Caco-2 (cell line): ENCODE measurements around the gene TSR3. TPM values are rescaled to one million over a fixed set of nuclear protein-coding genes. Genes with fewer than 3 reads are reported as not detected.

Experiments used
- BruUV-seq: library from RNA; stranded (reverse); fragments of 400-500 nt; replicated peaks from 2 replicates; lab custom pipeline; 2021; lab: Mats Ljungman, UMichigan
- CTCF ChIA-PET: fragments of 300-600 bp; sonication (Branson Sonifier 250); formaldehyde crosslinking; loops from one replicate; lab custom pipeline; 2022; ENCODE audit warnings: antibody characterized with exemption; lab: Charles Lee
- POLR2A ChIA-PET: fragments of 300-600 bp; sonication (Branson Sonifier 250); formaldehyde crosslinking; loops from one replicate; lab custom pipeline; 2022; ENCODE audit warnings: antibody characterized with exemption; lab: Charles Lee
- DNase-seq, 2 experiments: peaks; one replicate each; pipeline versions ENCODE4 v3.0.0 to v3.0.0-alpha.2; 2020 to 2022
- H3K27me3 ChIP-seq: replicated peaks from 2 replicates; pipeline ENCODE4 v1.6.0; 2011; ENCODE audit warnings: low read length; ENCODE audit not compliant: control insufficient read depth, insufficient read depth
- H3K36me3 ChIP-seq: 2 replicates; pipeline ENCODE4 v1.5.1; 2011; ENCODE audit warnings: low read length; ENCODE audit not compliant: control insufficient read depth, insufficient read depth
- H3K4me1 ChIP-seq: fragments of 250-450 bp; sonication (Bioruptor Pico); 2 replicates; pipeline ENCODE4 v1.5.1; 2020; ENCODE audit warnings: mild to moderate bottlenecking
- H3K4me3 ChIP-seq: 2 replicates; pipeline ENCODE4 v1.5.1; 2011; ENCODE audit warnings: low read depth, mild to moderate bottlenecking, control low read depth, low read length
- H3K9me3 ChIP-seq: fragments of 250-450 bp; sonication (Bioruptor Pico); 2 replicates; pipeline ENCODE4 v1.5.1; 2020; ENCODE audit warnings: mild to moderate bottlenecking, moderate library complexity
- H3K27ac Mint-ChIP-seq: one replicate; pipeline ENCODE4 v1.8.0; 2022; ENCODE audit warnings: mixed read lengths; ENCODE audit not compliant: unreplicated experiment
- H3K27me3 Mint-ChIP-seq: one replicate; pipeline ENCODE4 v1.8.0; 2022; ENCODE audit warnings: mixed read lengths; ENCODE audit not compliant: insufficient read depth, unreplicated experiment
- H3K36me3 Mint-ChIP-seq: one replicate; pipeline ENCODE4 v1.8.0; 2022; ENCODE audit warnings: mild to moderate bottlenecking, mixed read lengths; ENCODE audit not compliant: insufficient read depth, unreplicated experiment
- H3K4me1 Mint-ChIP-seq: one replicate; pipeline ENCODE4 v1.8.0; 2022; ENCODE audit warnings: low read depth, mixed read lengths; ENCODE audit not compliant: unreplicated experiment
- H3K4me3 Mint-ChIP-seq: one replicate; pipeline ENCODE4 v1.8.0; 2022; ENCODE audit warnings: mild to moderate bottlenecking, moderate library complexity, mixed read lengths; ENCODE audit not compliant: unreplicated experiment
- H3K9me3 Mint-ChIP-seq: one replicate; pipeline ENCODE4 v1.8.0; 2022; ENCODE audit warnings: mixed read lengths; ENCODE audit not compliant: unreplicated experiment
- intact Hi-C: fragments of 100-400 bp; cut with micrococcal nuclease; formaldehyde crosslinking; loops from one replicate; pipeline ENCODE4 v1.10.0; 2022; ENCODE audit not compliant: unreplicated experiment
- total RNA-seq: library from RNA; stranded (reverse); gene quantifications from 2 replicates; pipeline ENCODE4 v1.2.3, GENCODE V29; 2022
- TF ChIP-seq, protein P1 (sequence below), 2 experiments: fragments of 200-600 bp in 1 of 2; IDR thresholded peaks; 1 replicate in 1 of 2; 2 replicates in 1 of 2; pipeline versions ENCODE4 v1.5.1 to v1.8.0; 2011 to 2022; ENCODE audit warnings: antibody characterized with exemption in 1 of 2, control low read depth in 1 of 2, inconsistent platforms in 1 of 2, low read depth in 1 of 2, low read length in 1 of 2, mild to moderate bottlenecking in 1 of 2, moderate library complexity in 1 of 2; ENCODE audit not compliant: insufficient read depth in 1 of 2, severe bottlenecking in 1 of 2, unreplicated experiment in 1 of 2

Gene TSR3
- total RNA-seq, 1 experiment from 2014 or later: 48.6 TPM

- CTCF ChIA-PET: no interaction called here
- POLR2A ChIA-PET: no interaction called here
- Mint-ChIP-seq H3K9me3 (no peaks in the 10 kb centered on the region), H3K36me3 (peaks cover 22% of the 10 kb centered on the region), H3K4me1 (no peaks in the 10 kb centered on the region), H3K27ac (no peak overlapping the region), H3K27me3 (no peaks in the 10 kb centered on the region), H3K4me3 (no peak overlapping the region)
- TF ChIP-seq, protein P1, sequence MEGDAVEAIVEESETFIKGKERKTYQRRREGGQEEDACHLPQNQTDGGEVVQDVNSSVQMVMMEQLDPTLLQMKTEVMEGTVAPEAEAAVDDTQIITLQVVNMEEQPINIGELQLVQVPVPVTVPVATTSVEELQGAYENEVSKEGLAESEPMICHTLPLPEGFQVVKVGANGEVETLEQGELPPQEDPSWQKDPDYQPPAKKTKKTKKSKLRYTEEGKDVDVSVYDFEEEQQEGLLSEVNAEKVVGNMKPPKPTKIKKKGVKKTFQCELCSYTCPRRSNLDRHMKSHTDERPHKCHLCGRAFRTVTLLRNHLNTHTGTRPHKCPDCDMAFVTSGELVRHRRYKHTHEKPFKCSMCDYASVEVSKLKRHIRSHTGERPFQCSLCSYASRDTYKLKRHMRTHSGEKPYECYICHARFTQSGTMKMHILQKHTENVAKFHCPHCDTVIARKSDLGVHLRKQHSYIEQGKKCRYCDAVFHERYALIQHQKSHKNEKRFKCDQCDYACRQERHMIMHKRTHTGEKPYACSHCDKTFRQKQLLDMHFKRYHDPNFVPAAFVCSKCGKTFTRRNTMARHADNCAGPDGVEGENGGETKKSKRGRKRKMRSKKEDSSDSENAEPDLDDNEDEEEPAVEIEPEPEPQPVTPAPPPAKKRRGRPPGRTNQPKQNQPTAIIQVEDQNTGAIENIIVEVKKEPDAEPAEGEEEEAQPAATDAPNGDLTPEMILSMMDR (IDR thresholded peaks at IDR 0.05; ENCODE audit: insufficient read depth in 1 of 2, low read depth in 1 of 2, low read length in 1 of 2, severe bottlenecking in 1 of 2, unreplicated experiment in 1 of 2): no peak
- H3K36me3 ChIP-seq: no peaks in the 10 kb centered on the region; the same call in 1 of the 2 replicates
- no peaks in the 10 kb centered on the region for H3K27me3 ChIP-seq
- no peak for DNase-seq
- H3K4me3 ChIP-seq: no peak overlapping the region
- intact Hi-C loops: no loop called here
- BruUV-seq: no TSS peak
- H3K9me3 ChIP-seq: no peaks in the 10 kb centered on the region
- peaks cover 12% of the 10 kb centered on the region; the same call in 1 of the 2 replicates for H3K4me1 ChIP-seq
Measured at GRCh38 chr16:1381612-1382406, 30.1 kb upstream of the TSR3 start.

DNA sequence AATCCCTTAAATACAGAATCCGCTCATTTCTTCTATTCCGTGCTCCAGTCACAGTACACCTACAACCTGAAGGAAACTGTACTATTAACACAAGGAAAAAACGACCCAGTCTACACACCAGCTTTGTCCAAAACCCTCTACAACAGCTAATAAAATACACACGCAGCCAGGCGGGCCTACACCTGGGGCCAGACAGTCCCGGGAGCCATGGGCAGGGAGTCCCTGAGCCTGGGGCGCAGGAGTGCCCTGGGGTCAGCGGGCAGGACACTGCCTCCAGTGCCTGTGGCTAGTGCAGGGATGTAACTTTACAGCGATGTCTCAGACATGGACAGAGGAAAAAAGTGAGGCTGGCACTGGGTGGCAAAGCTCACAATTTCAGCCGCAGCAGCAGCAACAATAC, 28.5 kb upstream of the TSR3 start:
- Histone ChIP-seq H3K36me3 (no peaks in the 10 kb centered on the region; the same call in 1 of the 2 replicates), H3K9me3 (no peaks in the 10 kb centered on the region), H3K27me3 (no peaks in the 10 kb centered on the region), H3K4me3 (peak overlapping the region; percentile 69), H3K4me1 (peaks cover 12% of the 10 kb centered on the region; the same call in 1 of the 2 replicates)
- Mint-ChIP-seq H3K27me3 (no peaks in the 10 kb centered on the region), H3K9me3 (no peaks in the 10 kb centered on the region), H3K4me1 (no peaks in the 10 kb centered on the region), H3K36me3 (peaks cover 36% of the 10 kb centered on the region), H3K4me3 (peak overlapping the region; percentile 88), H3K27ac (peak overlapping the region; percentile 73)
- no peak for DNase-seq
- no TSS peak for BruUV-seq
- ChIA-PET POLR2A (interaction anchor here (0.6 kb wide), 4 partner anchors 40 to 592 kb away, joined by 3 read pairs; partner anchors contain the start of genes CHTF18 and UQCC4), CTCF (interaction anchor here (0.6 to 1.9 kb wide), 4 partner anchors 16 to 149 kb away, joined by 3 to 14 read pairs (median 4); partner anchors contain the start of gene PERCC1)
- intact Hi-C loops: no loop called here
- TF ChIP-seq, protein P1 (IDR thresholded peaks at IDR 0.05; ENCODE audit: insufficient read depth in 1 of 2, low read depth in 1 of 2, low read length in 1 of 2, severe bottlenecking in 1 of 2, unreplicated experiment in 1 of 2): no peak

DNA sequence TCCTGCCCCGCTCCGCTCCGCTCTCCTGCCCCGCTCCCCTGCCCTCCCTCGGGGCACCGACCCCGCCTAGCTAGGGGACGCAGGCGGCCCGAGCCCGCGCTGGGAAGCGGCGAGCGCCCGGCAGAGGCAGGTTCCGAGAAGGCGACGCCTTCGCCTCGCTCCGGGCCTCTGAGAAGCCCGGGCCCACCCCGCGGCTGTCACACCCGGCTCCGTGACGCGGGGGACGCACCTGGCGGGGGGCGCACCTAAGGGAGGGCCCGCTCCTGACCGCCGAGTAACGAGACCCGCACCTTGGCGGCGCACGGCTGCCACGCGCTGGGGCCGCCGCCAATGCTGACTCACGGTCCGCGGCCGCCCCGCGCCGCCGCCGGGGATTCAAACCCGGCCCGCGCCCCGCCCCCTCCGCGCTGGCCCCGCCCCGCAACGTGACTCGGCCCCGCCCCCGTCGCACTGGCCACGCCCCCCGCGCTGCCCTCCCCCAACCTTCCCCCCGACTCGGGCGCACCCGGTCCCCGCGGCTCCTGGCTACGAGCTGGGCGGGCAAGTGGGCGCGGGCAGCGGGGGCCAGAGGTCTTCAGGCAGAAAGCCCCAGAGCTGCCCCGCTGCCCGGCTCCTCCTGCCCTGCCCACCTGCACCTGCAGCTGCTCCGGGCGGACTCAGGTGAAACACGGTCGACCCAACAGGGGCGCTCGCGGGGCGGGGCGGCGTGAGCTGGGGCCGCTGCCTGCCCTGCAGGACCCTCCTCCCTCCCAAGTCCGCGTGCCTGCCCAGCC, 27.8 kb upstream of the TSR3 start:
- TF ChIP-seq, protein P1 (IDR thresholded peaks at IDR 0.05; ENCODE audit: insufficient read depth in 1 of 2, low read depth in 1 of 2, low read length in 1 of 2, severe bottlenecking in 1 of 2, unreplicated experiment in 1 of 2): peak in 1 of 2 experiments; percentile 10
- H3K4me3 Mint-ChIP-seq: peak overlapping the region; percentile 88
- Histone ChIP-seq H3K9me3 (no peaks in the 10 kb centered on the region), H3K36me3 (no peaks in the 10 kb centered on the region; the same call in 1 of the 2 replicates), H3K4me1 (peaks cover 12% of the 10 kb centered on the region; the same call in 1 of the 2 replicates), H3K27me3 (no peaks in the 10 kb centered on the region), H3K4me3 (peak overlapping the region; percentile 69)
- no TSS peak for BruUV-seq
- peak; percentile 57 to 75 for DNase-seq
- ChIA-PET POLR2A (interaction anchor here (0.6 to 1.2 kb wide), 6 partner anchors 41 to 1027 kb away, joined by 3 to 4 read pairs (median 3); partner anchors contain the start of genes CHTF18 and UQCC4), CTCF (interaction anchor here (0.6 to 1.9 kb wide), 3 partner anchors 15 to 149 kb away, joined by 3 to 14 read pairs (median 4); partner anchors contain the start of gene PERCC1)
- intact Hi-C loops: no loop called here
- no peaks in the 10 kb centered on the region for H3K27me3 Mint-ChIP-seq
- no peaks in the 10 kb centered on the region for H3K4me1 Mint-ChIP-seq
- H3K27ac Mint-ChIP-seq: peak overlapping the region; percentile 89
- peaks cover 37% of the 10 kb centered on the region for H3K36me3 Mint-ChIP-seq
- H3K9me3 Mint-ChIP-seq: no peaks in the 10 kb centered on the region
